ENCODE results near the gene TRIM29.

- TF ChIP-seq, protein P1, sequence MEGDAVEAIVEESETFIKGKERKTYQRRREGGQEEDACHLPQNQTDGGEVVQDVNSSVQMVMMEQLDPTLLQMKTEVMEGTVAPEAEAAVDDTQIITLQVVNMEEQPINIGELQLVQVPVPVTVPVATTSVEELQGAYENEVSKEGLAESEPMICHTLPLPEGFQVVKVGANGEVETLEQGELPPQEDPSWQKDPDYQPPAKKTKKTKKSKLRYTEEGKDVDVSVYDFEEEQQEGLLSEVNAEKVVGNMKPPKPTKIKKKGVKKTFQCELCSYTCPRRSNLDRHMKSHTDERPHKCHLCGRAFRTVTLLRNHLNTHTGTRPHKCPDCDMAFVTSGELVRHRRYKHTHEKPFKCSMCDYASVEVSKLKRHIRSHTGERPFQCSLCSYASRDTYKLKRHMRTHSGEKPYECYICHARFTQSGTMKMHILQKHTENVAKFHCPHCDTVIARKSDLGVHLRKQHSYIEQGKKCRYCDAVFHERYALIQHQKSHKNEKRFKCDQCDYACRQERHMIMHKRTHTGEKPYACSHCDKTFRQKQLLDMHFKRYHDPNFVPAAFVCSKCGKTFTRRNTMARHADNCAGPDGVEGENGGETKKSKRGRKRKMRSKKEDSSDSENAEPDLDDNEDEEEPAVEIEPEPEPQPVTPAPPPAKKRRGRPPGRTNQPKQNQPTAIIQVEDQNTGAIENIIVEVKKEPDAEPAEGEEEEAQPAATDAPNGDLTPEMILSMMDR (IDR thresholded peaks at IDR 0.05) = no peak
- TF ChIP-seq POLR2A (IDR thresholded peaks at IDR 0.05) = no peak
These were observed 714 bp downstream of the TRIM29 start for GRCh38 chr11:120137187-120137610.
